Stimulated activated CD8-positive, alpha-beta memory T cell treated with anti-CD3 and anti-CD28 coated beads, Interleukin-4, amount 100 ng/mL, for 48 hours (primary cell): ENCODE data around the gene CDKL2.
"Not testable (repeated sequence)": the region's sequence is repeated elsewhere in the genome, so short reads cannot be mapped to it uniquely, and the experiment has no call there.

Experiments used
- DNase-seq: peaks from one replicate; pipeline ENCODE4 v3.0.0-alpha.2; 2020

CDKL2 gene

DNA sequence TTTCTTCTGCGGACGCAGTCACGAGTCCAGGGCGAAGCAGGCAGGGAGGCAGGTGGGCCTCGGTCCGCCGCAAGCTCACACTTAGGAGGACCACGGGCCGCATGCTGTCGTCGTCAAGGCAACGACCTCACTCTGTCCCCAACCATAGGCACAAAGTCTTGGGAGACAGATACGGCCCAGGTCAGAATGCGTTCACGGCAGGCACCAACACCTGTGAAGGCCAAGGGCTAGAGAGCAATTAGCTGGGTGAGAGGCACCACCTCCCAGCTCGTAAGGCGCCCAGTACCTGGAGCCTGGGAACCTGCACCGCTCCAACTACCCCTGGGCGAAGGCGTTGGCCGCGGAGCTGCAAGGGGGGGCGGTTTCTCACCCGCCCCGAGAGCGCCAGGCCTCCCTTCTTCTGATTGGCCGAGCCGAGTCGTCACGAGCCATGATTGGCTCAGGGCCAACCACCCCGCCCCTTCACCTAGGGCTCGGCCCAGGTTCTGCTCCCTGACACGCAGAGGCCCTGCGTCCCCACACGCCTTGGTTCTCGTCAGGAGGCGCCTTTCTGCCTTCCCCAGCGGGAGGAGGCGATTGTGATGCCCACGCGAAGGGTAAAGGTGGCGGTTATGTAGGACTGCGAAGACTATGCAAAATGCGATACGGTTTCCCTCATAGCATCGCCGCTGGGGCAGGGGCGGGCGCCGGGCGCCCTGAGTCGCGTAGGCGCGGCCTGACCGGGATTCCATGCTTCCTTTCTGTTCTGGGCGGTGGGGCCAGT lies at the start of gene CDKL2:
TSS of gene CDKL2 (minus strand) at position 355 of the 763 bp plus-strand sequence. CDS start 4,540 bp downstream, outside the sequence.
- peak; percentile 94 for DNase-seq

DNA sequence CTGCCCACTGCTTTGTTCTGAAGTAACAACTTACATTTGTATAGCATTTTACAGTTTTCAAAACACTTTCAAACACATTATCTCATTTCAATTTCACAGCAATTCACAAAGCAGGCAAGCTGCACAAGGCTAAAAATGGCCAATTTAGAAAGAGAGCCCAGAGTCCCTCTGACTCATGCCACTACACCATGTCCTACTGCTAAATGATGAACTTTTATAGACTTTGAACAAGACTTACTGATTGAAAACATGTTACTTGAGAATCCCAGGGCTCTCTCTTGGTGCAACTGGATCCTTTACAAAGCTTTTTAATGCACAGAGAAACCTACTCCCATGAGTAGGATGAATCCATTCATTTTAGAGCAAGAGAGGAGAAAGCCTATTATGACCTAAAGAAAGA lies 48.6 kb upstream of the CDKL2 start:
- DNase-seq: no peak

DNA sequence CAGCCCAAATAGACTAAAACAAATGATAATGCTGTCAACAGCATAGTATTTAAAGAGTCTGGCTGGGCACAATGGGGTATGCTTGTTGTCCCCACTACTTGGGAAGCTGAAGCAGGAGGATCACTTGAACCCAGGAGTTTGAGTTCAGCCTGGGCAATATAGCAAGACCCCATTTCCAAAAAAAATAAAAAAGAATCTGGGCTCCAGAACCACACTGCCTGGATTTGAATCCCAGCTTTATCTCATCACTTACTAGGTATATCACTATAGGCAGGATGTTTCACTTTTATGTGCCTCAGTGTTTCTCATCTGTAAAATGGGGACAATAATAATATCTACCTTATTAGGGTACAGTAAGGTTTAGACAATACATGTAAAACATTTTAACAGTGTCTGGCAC lies 48.1 kb upstream of the CDKL2 start:
- no peak for DNase-seq

DNA sequence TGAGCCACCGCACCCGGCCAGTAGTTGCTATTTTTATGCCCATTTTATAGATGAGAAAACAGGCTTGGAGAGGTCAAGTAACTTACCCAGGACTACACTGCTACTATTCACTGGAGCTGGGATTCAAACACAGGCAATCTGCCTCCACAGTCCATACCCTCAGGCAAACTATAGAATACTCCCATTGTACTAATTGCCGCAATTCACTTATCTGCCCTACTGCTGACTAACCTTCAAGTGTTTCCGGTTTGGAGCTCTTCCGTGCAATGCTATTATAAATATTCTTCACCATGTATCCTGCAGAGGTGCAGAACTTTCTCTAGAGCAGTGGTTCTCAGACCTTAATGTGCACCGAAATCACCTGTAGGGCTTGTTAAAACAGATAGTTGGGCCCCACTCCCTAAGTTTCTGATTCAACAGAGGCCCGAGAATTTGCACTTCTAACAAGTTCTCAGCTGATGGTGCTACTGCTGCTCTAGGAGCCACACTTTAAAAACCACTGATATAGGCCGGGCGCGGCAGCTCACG lies 44.7 kb upstream of the CDKL2 start:
- no peak for DNase-seq

DNA sequence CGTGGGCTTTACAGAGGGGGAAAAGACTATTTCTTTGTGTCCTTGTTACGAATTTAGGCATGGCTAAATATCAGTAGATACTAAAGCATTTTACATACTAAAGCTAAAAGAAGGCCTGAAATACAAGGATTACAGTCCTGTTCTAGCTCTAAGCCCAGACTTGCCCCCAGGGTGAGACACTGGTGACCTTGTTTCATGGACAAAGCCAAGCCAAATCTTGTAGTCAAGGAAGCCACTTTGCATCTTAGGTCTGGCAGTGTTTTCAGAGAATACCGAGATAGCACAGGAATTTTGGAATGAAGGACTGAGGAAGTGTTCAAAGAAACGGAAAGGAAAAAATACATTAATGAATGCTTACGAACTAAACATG lies 43.6 kb upstream of the CDKL2 start:
- no peak for DNase-seq

DNA sequence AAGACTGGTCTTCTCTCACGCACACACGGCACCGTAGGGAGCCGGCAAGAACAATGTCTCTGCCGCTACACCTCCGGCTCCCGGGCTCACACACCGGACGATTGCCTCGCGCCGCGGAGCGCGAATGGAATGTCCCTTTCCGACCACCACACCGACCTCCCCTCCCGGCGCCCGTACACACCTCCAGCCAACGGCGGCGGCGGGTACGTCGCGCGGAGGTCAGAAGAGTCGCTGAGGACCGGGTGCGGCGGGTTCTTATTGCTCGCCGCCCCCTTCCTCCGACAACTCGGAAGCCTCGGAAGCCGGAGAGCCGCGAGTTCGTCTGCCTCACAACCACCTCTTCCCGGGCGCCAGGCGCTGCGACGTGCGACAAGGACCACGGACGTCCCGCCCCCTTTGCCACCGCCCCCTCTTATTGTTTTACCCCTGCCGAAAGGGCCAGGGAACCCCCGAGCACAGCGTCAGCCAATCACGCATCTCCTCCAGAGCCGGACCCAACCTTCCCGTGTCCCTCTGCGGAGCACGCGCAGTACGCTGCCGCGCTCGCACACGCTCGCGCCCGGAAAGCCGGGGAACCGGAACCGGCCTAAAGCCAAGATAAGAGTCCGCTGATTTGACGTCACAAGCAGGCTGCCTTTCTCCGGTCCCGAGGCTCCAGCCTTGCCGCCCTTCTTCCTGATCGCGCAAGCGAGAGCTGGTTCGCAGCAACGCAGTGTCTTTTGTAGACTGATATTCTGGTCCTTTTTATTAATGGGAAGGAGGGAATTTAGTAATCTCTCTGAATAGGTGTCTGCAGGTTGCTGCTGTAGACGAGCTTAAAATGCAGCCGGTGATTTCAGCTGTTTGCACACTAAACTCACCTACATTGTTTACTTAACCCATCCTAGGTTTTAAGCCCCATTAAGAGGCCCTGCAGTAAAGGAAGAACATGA lies 43.0 kb upstream of the CDKL2 start, which contains the start of gene G3BP2:
TSS of gene G3BP2 (minus strand) at position 385 of the 932 bp plus-strand sequence. CDS start 11,386 bp downstream, outside the sequence.
- DNase-seq: peak; percentile 96

DNA sequence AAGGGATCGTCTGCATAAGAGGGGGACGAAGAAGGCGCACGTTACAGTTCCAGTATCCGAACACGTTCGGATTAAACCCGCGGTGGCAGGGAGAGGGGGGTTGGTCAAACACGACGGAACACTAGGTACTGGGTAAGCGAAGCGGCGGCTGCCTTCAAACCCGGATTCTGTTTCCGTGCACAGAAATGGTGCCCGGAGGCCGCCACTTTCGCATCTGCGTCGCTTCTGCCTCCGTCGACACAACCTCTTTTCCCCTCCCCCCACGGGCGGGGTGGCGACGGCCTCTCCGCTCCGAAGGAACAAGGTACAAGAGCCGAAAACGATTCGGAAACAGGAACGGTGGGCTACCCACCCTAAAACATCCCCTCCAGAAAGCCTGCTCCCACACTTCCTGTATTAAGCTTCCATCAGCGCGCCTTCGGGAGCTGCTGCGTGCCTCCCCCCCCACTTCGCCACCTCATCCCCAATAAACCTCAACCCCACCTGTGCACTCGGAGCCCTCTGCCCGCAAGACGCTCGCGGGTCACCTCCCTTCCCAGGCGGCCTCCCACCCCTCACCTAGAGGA lies 42.2 kb upstream of the CDKL2 start:
- peak; percentile 88 for DNase-seq

DNA sequence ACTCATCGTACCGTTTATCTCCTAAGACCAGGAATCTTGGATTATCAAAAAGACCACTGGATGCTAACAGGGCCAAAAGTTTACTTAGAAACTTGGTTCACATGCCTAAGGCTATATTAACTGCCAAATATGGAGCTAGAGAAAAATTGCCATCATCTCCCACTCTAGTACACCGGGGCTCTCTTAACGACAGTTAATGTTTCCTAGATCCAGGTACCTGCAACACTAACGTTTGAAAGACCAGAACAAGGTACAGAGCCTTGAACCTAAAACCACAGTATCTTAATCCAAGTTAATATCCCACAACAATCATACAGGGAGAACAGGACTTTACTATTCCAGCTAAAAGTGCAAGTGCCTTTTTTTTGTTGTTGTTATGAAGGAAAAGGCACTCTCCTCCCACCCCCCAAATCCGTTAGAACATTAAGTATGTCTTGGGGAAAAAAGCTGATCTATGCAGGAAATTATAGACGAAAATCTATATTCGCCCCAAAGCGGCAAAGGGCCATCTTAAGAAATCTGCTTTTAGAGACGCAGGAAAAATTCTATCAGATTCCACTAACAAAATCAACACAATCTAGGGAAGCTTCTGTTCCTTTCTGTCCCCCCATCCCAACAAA lies 41.6 kb upstream of the CDKL2 start:
- DNase-seq: no peak

DNA sequence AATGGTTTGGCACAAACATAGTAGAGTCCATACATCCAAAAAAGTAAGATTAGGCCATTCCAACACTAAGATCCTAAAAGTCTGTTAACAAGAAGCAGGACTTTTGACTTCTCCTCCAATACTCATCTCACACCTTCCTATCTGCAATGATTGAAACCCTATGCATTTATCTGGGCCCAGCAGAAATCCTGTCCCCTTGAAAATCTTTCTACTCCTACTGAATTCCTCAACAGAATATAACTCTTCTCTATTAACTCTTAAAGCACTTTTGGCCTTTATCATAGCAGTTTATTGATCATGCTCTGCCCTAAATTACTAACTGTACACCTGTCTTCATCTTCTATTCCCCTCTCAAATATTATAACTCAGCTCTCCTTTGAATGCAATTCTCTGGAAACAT lies 38.3 kb upstream of the CDKL2 start:
- DNase-seq: no peak

DNA sequence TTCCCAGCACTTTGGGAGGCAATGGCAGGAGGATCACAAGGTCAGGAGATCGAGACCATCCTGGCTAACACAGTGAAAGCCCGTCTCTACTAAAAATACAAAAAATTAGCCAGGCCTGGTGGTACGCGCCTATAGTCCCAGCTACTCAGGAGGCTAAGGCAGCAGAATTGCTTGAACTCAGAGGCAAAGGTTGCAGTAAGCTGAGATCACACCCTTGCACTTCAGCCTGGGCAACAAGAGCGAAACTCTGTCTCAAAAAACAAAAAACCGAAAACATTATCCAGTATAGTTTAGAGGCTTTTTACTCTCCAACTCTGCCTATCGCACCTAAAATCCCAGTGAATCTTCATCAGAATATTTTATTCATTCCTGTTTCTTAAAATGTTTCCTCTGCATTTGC lies 37.3 kb upstream of the CDKL2 start:
- DNase-seq: not testable (repeated sequence)

DNA sequence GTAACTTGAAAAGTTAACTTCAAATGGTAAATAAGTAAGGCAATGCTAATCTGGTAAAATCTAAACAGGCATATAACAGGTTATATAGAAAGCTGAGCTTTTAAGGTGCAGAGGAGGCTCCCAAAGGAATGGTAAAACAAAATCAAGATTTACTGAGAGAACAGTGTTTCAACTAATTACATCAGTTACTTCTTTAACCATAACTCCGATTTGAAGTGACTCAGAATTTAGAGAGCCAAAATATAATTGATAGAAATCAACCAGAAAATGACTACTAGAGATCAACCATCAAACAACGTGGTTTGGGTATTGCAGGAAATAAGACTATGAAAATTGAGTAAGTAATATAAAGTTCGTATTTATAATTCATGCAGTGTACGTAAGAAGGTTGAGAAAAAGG lies 36.0 kb upstream of the CDKL2 start:
- no peak for DNase-seq

DNA sequence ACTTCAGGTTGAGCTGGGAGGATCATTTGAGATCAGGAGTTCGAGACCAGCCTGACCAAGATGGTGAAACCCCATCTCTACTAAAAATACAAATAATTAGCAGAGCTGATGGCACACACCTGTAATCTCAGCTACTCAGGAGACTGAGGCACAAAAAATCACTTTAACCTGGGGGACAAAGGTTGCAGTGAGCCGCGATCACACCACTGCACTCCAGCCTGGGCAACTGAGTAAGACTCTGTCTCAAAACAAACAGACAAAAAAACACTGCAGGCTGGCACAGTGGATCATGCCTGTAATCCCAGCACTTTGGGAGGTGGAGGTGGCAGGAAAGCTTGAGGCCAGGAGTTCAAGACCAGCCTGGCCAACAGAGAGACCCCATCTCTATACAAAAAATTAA lies 34.3 kb upstream of the CDKL2 start:
- not testable (repeated sequence) for DNase-seq

DNA sequence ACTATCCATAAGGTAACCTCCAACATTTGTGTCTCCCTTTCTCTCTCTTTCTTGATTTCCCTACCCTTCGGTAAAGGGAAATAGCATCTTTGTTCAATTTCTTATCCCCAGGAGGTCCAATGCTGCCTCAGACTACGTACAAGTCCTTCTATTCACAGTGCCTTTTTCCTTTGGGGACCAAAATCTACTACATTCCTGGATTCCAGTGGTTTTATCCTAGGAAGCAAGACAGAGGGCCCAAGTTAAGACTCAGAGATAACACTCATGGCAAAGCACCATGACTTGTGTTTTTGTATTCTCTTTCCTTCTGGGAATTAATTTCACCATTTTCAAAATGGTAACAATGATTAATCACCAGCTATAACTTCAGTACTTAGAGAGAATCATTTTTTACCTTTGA lies 32.3 kb upstream of the CDKL2 start:
- no peak for DNase-seq

DNA sequence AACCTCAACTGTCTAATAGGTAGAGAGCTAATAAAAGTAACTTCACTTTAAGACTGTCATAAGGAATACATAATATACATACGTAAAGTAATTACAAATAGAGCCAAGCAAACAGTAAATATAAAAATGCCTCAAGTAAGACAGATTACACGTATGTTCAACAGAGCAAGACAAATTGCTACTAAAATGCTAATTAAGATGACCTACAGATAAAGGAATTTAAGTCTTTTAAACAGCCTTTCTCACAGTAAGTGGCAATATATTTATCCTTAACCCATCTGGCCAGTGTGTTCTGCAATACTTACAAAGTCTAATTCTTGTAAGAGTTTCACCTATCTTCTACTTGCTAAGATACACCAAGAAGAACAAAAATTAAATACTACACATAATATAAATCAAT lies 30.2 kb upstream of the CDKL2 start:
- no peak for DNase-seq

DNA sequence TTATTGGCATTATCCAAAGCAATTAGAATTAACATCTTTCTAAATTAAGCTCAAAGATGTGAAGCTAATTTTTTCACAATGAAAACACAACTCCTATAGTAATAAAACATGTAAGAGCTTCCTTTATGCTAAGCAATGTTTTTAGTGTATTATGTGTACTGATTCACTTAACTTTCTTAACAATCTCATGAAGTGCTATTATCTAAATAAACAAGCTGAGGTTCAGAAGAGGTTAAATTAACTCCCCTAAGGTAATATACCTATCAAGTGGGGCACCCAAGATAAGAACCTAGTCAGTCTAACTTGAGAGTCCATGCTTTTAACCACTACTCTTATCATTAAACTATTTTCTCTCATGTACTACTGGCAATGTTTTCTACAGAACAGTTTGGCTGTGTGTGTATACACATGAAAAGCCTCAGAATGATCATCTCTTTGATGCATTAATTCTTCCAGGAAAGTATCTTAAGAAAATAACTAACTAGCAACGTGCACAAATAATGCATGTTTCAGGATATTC lies 29.2 kb upstream of the CDKL2 start:
- DNase-seq: no peak

DNA sequence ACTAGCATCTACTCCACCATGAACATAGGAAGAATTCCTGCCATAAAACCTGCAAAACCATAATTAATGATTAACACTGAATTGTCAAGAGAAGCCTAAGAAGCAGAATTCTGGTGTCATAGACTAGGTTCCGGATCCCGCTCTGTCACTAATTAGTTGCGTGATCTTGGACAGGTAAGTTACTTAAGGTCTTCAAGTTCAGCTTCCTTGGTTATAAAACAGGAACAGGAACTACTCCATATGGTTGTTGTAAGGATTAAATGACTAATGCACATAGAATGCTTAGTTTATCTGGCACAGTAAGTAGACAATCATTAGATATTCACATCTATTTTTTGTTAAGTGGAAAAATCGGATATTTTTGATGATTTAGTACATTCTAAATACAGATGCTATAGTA lies 28.5 kb upstream of the CDKL2 start:
- DNase-seq: no peak

DNA sequence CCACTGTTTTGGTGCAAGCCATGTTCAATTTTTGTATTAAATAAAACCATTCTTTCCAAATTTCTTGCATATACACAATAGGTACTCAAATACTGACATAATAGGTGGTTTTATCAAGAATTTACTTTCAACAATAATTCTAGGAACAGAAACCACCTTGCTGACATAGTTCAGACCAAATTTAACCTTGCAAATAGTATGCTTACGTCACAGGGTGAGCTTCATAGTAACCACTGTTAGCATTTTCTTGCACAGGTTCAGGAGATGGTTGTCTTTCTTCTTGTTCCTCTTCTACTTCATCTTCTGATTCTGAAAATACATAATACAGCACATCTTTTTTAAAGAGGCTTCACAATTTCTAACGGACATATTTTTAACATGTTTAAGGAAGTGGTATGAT lies 25.2 kb upstream of the CDKL2 start:
- no peak for DNase-seq

DNA sequence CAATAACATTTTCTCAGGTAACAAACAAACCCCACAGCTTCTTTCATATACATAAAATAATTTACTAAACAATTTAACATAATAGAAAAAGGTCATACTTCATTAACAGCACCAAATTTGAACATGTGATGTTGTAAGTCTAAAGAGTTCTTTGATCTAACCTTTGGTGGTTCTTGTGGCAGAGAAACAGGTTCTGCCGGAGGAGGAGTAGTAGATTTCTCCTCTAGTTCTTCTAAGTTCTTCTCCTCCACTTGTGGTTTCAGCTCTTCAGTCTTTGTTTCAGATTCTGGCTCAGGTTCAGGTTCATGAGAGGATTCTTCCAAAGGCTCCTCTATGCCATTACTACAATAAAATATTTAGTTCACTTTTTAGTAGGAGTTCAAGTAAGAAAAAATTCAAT lies 24.6 kb upstream of the CDKL2 start:
- no peak for DNase-seq

DNA sequence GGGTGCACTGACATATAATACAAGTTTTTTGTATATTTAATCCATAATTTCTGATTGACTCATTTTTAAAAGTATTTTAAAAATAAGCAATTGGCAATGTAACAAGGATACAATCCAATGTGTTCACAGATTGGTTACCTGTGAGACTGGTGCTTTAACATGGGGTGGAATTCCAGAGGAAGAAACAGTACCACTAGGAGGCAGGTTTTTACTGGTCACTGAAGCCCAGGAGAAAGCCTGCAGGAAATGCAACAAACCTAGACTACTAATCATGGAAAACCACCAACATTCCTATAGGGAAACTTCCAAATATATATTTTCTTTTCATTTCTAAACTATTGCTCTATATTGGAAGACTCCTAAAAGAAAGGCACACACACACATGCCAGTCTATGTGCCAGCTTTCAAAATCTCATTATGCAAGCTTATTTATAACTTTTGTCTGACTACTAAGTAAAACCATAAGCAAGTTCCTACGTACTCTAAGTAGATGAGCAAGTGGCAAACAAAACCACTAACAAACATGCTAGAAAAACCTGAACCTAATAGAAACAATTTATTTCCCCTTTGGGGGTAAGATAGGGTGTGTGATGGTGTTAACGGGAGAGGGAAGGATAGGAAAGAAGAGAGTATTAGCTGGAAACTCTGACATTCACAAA lies 23.6 kb upstream of the CDKL2 start:
- DNase-seq: no peak

DNA sequence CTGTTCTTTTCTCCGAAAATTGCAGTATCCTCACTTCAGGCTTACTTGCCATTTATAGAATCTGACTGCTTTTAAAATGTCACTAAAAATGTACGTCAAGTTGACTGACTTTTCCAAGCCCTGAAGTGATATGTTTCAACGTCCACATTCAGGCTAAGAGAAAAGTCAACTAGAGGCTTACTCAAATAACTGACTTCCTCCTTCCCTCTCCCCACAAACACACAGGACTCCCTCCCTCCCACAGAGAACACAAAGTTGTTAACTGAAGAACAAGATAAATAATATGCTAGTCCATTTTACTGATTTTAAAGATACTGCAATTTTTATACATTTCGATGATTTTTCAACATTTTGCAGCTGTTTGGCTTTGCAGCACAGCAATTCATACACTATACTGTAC lies 13.8 kb upstream of the CDKL2 start:
- no peak for DNase-seq

DNA sequence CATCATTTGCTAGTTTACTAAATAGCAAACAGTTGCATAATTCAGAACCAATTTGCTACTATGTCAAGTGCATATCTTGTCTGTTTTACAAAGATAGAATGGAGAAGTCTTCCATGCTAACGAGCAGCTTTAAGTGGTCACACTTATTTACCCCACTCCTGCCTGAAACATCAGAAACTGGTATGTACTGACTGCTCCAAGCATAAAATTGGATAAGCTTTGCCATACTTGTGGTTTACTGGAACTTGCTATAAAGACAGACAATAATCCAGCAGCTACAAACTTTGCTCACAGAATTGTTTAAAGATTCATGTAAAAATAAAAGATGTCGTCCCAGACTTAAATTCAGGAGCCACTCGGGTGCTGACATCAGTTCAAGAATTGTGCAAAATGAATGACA lies 13.3 kb upstream of the CDKL2 start:
- no peak for DNase-seq

DNA sequence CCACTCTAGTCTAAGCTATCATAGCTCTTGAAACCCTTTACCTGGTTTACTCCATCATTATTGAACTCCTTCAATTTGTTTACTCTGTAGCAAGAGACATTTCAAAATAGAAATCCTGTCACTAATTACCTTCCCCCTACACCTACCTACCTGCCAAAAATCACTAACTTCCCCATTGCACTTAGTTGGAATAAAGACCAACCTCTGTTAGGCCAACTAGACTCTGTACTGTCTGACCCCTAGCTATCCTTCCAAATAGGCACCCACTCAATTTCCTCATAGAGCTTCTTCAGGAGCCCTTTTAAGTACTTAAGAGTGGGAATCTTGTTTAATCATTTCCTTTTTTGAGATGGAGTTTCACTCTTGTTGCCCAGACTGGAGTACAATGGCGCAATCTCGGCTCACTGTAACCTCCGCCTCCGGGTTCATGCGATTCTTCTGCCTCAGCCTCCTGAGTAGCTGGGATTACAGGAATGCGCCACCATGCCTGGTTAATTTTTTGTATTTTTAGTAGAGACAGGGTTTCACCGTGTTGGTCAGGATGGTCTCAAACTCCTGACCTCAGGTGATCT lies 8.9 kb upstream of the CDKL2 start:
- no peak for DNase-seq
